GM12865 (cell line): Measurements from ENCODE around the gene ADGRV1.

Source experiments
- DNase-seq: peaks from one replicate; pipeline ENCODE4 v3.0.0; 2010; ENCODE audit warnings: low read depth
- H3K4me3 ChIP-seq: 2 replicates; pipeline ENCODE4 v1.5.1; 2011; ENCODE audit warnings: mild to moderate bottlenecking, low read depth, low read length, control low read depth
- CTCF ChIP-seq: IDR thresholded peaks from 2 replicates; pipeline ENCODE4 v1.5.1; 2011; ENCODE audit warnings: low read length, control low read depth, low read depth, inconsistent platforms; ENCODE audit not compliant: insufficient read depth; ENCODE audit errors: missing control alignments

The ADGRV1 gene

GRCh38 chr5:91090995-91091394 lies 532.4 kb downstream of the ADGRV1 start:
- TF ChIP-seq CTCF = no peak
- no peak overlapping the region for H3K4me3 ChIP-seq
- DNase-seq = no peak

DNA sequence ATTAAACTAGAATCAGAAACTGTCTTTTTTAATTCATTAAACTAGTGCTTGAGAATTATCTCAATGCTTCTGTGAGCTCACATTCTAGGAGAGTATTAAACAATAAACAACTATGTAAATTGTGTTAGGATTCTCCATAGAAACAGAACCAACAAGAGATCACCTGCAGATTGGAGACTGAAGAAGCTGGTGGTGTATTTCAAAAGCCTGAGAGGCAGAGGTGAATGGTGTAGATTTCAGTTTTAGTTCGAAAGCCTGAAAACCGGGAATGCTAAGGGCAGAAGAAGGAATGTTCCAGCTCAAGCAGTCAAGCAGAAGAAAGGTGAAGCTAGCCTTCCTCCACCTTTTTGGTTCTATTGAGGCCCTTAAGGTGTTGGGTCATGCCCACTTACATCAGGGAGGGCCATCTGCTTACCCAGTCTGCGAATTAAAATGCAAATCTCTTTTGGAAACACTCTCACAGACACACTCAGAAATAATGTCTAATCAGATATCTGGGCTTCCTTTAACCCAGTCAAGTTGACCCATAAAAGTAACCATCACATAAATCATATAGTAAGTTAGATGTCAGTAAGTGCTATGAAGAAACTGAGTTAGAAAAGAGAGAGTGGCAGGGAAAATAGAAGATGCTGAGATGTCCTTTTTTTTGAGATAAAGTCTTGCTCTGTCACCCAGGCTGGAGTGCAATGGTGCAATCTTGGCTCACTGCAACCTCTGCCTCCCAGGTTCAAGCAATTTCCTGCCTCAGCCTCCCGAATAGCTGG lies 533.1 kb downstream of the ADGRV1 start:
- TF ChIP-seq CTCF = no peak

DNA sequence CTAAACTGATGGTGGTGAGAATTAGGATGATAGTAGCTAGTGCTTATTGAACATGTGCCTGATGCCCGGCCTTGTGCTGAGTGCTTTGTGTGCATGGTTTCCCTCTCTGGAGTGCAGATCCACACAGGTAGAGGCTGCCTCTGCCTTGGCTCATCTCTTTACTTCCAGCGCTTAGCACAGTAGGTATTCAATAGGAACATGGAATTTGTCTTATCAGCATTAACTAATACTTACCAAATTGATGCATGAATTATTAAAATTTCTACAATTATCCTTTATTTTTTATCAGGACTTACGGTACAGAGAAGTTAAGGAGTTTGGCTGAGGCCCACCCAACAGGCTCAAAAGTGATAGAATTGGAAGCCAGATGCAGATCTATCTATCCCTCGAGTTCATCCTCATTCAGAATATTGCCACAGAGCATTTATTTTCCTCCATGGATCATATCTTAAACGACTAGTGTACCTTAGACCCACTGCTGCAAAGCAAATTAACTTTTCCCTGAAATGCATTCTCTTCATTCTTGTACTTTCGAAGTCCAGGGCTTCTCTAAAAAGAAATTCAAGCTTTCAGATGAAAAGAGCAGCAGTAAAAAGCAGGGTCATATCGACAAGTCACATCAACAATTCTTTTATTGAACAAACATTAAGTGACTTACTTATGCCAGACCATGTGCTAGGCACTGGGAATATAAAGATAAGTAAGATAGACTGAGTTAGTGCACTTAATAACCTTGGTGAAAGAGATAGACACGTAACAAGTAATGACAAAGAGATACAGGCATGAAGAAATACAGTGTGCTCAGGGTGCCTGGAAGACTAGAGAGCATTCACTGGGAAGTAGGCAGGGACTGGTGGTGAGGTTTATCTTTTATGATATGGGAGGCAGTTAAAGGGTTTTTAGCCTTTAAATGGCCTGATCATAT lies 534.5 kb downstream of the ADGRV1 start:
- TF ChIP-seq CTCF = no peak
- no peak overlapping the region for H3K4me3 ChIP-seq
- no peak for DNase-seq

More for the DNA sequence above, 533.1 kb downstream of the ADGRV1 start:
- DNase-seq = no peak
- no peak overlapping the region for H3K4me3 ChIP-seq

DNA sequence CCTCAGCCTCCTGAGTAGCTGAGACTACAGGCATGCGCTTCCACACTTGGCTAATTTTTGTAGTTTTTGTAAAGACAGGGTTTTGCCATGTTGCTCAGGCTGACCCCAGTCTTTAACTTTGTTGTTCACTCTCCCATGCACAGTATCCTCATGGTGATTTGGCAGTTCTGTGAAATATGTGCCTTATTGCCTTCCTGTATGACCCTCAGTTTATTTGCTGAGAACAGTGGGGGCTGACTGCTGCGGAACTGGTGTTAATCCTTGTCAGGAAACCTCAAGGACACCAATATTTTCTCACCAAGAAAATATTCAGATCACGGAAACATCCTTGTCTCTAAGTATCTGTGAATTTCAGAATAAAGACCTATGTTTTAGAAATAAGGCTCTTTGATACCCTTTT lies 536.7 kb downstream of the ADGRV1 start:
- DNase-seq = no peak
- no peak for TF ChIP-seq CTCF

GRCh38 chr5:91095786-91096385 lies 537.3 kb downstream of the ADGRV1 start:
- DNase-seq = no peak
- no peak overlapping the region for H3K4me3 ChIP-seq
- no peak for TF ChIP-seq CTCF

More for the DNA sequence above, 536.7 kb downstream of the ADGRV1 start:
- no peak overlapping the region for H3K4me3 ChIP-seq

GRCh38 chr5:91098541-91098940 lies 539.9 kb downstream of the ADGRV1 start:
- no peak for TF ChIP-seq CTCF

More at GRCh38 chr5:91098541-91098940, 539.9 kb downstream of the ADGRV1 start:
- H3K4me3 ChIP-seq = no peak overlapping the region
- DNase-seq = no peak
